Ectodermal cell (in vitro differentiated cells): Measurements from ENCODE around the gene GNAT3.

Source experiments
- H3K27ac ChIP-seq: 2 replicates; pipeline ENCODE4 v1.7.0; 2013; ENCODE audit warnings: mild to moderate bottlenecking, low read depth, low read length; ENCODE audit not compliant: insufficient read depth, poor library complexity, severe bottlenecking
- H3K27me3 ChIP-seq: 2 replicates; pipeline ENCODE4 v1.7.0; 2013; ENCODE audit warnings: mild to moderate bottlenecking, low read length; ENCODE audit not compliant: insufficient read depth, control insufficient read depth, poor library complexity, severe bottlenecking
- H3K36me3 ChIP-seq: one replicate; pipeline ENCODE4 v1.7.0; 2013; ENCODE audit warnings: low read length; ENCODE audit not compliant: control insufficient read depth, insufficient read depth
- H3K4me1 ChIP-seq: one replicate; pipeline ENCODE4 v1.7.0; 2013; ENCODE audit warnings: low read length; ENCODE audit not compliant: control insufficient read depth, insufficient read depth
- H3K4me3 ChIP-seq: 2 replicates; pipeline ENCODE4 v1.7.0; 2013; ENCODE audit warnings: low read depth, low read length, control low read depth; ENCODE audit not compliant: insufficient read depth
- H3K9me3 ChIP-seq: 2 replicates; pipeline ENCODE4 v1.7.0; 2013; ENCODE audit warnings: mild to moderate bottlenecking, low read length, moderate library complexity; ENCODE audit not compliant: control insufficient read depth
- WGBS, 2 experiments: methylation state at CpG; one replicate each; pipeline ENCODE4 v1.1.7; 2013; ENCODE audit warnings: missing lambda C conversion rate in 2 of 2; 5-methylcytosine and 5-hydroxymethylcytosine counted together

Gene GNAT3

GRCh38 chr7:80488406-80488805, 23.5 kb downstream of the GNAT3 start:
- Histone ChIP-seq H3K36me3 (no peaks in the 10 kb centered on the region), H3K9me3 (no peaks in the 10 kb centered on the region), H3K27me3 (no peaks in the 10 kb centered on the region), H3K27ac (no peak overlapping the region), H3K4me1 (no peaks in the 10 kb centered on the region), H3K4me3 (no peak overlapping the region)

DNA sequence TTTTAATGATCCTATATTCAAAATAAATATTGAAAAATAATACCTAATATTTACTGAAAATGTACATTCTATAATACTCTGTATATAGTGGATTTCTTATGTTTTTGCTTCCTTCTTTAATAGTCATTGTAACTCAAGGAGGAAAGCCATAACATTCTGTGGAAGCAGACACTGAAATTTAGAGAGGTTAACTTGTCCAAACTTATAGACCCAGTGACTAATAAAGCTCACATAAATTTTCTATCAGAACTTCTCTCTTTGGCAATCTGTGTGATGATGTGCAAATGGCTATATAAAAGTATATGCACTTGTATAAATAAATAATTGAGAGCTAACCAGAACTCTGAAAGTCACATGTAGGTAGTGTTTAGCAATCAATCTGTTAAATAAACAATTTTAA, 26.1 kb downstream of the GNAT3 start:
- Histone ChIP-seq H3K27ac (no peak overlapping the region), H3K4me3 (no peak overlapping the region), H3K9me3 (no peaks in the 10 kb centered on the region), H3K36me3 (no peaks in the 10 kb centered on the region), H3K4me1 (no peaks in the 10 kb centered on the region), H3K27me3 (no peaks in the 10 kb centered on the region)

DNA sequence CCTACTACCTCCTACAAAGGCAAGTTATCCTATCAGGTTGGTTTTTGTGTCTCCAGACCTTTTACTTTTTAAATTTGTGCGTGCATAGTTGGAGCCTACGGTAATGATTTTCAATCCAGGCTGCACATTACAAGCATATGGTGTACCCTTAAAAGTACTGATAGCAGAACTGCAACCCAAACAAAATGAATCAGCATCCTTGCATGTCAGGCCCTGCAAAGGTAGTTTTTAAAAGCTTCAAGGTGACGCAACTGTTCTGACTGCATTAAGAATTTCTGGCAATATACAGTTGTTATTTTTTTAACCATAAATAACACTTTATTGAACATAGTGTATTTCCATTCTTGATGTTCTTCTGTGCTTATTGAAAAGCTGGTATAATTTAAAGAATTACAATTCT, 28.9 kb downstream of the GNAT3 start:
- Histone ChIP-seq H3K36me3 (no peaks in the 10 kb centered on the region), H3K4me1 (no peaks in the 10 kb centered on the region), H3K9me3 (no peaks in the 10 kb centered on the region), H3K4me3 (no peak overlapping the region), H3K27ac (no peak overlapping the region), H3K27me3 (no peaks in the 10 kb centered on the region)
- 93 to 96% methylated on average over 2 to 3 of the region's 3 CpGs for WGBS, 2 experiments

DNA sequence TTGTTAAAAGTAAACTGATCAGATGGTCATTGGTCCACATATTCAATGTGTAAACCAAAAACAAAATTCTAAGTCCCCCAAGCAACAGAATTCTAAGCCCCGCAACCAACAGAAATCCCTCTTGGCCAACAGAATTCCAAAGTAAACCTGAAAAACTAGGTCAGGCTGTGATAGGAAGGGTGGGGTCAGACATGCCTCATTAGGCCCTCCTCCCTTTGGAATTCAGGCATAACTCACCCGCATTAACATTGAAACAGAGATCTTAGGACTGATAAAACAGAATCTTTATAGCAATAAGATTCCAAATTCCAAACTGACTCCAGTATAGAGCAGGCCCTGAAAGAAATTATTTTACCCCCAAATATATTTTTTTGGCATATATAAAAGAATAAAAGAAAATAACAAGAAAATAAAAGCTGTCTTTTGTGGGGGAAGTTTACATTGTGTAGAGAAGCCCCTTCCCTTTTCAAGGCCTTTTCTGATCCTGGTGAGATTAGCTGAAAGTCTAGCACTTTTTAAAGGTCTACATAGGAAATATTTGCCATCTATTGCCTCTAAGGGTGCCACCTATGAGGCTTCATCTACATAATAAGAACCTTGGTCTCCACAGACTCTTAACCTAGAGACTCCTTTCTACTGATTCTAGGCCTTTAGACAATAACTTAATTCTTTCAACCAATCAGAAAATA, 30.5 kb downstream of the GNAT3 start:
- Histone ChIP-seq H3K27ac (no peak overlapping the region), H3K4me1 (no peaks in the 10 kb centered on the region), H3K36me3 (no peaks in the 10 kb centered on the region), H3K4me3 (no peak overlapping the region), H3K9me3 (no peaks in the 10 kb centered on the region), H3K27me3 (no peaks in the 10 kb centered on the region)
- 87 to 88% methylated on average over 2 of the region's 2 CpGs for WGBS, 2 experiments

DNA sequence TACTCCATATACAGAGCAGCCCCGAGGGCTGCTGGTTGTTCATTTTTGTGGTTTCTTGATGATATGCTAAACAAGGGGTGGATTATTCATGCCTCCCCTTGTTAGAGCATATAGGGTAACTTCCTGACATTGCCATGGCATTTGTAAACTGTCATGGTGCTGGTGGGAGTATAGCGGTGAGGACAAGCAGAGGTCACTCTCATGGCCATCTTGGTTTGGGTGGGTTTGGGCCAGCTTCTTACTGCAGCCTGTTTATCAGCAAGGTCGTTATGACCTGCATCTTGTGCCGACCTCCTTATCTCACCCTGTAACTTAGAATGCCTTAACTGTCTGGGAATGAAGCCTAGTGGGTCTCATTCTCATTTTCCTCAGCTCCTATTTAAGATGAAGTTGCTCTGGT, 31.3 kb downstream of the GNAT3 start:
- H3K4me3 ChIP-seq: no peak overlapping the region
- H3K36me3 ChIP-seq: no peaks in the 10 kb centered on the region
- no peaks in the 10 kb centered on the region for H3K9me3 ChIP-seq
- no peaks in the 10 kb centered on the region for H3K27me3 ChIP-seq
- H3K4me1 ChIP-seq: no peaks in the 10 kb centered on the region
- no peak overlapping the region for H3K27ac ChIP-seq
- WGBS, 2 experiments: 84 to 90% methylated on average over 4 of the region's 4 CpGs

GRCh38 chr7:80478683-80479082, 33.2 kb downstream of the GNAT3 start:
- WGBS, 2 experiments: 89 to 93% methylated on average over 1 of the region's 2 CpGs
- Histone ChIP-seq H3K4me3 (no peak overlapping the region), H3K4me1 (no peaks in the 10 kb centered on the region), H3K27me3 (no peaks in the 10 kb centered on the region), H3K9me3 (no peaks in the 10 kb centered on the region), H3K27ac (no peak overlapping the region), H3K36me3 (no peaks in the 10 kb centered on the region)

DNA sequence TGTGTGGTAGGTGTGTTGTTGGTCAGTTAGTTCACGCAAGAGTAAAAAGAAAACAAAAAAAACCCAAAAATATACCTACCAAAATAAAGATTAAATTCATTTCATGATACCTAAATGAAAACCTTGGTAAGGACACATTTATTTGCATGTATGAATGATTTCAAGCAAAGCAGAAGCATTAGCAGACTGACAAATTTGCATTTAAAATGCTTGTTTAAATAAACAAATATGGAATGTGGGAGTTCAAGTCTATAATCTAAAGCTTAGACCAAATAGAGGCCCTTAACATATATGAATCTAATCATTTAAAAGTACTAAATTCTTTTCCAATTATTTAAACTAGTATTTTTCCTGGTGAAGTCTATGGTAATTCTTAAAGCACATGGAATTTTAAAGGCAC, 35.8 kb downstream of the GNAT3 start:
- H3K36me3 ChIP-seq: no peaks in the 10 kb centered on the region

GRCh38 chr7:80475383-80475782, 36.5 kb downstream of the GNAT3 start:
- Histone ChIP-seq H3K4me3 (no peak overlapping the region), H3K4me1 (no peaks in the 10 kb centered on the region), H3K36me3 (no peaks in the 10 kb centered on the region), H3K27ac (no peak overlapping the region), H3K9me3 (no peaks in the 10 kb centered on the region), H3K27me3 (no peaks in the 10 kb centered on the region)
- 100% methylated on average over 1 to 2 of the region's 3 CpGs for WGBS, 2 experiments

More for the DNA sequence above, 35.8 kb downstream of the GNAT3 start:
- Histone ChIP-seq H3K27me3 (no peaks in the 10 kb centered on the region), H3K4me1 (no peaks in the 10 kb centered on the region), H3K4me3 (no peak overlapping the region), H3K9me3 (no peaks in the 10 kb centered on the region), H3K27ac (no peak overlapping the region)
- WGBS, 2 experiments: no CpG with 5 or more reads among the region's 1 CpG

GRCh38 chr7:80473751-80474150, 38.1 kb downstream of the GNAT3 start:
- H3K27me3 ChIP-seq: no peaks in the 10 kb centered on the region
- no peak overlapping the region for H3K27ac ChIP-seq
- H3K4me3 ChIP-seq: no peak overlapping the region
- WGBS, 2 experiments: 97 to 100% methylated on average over 1 of the region's 1 CpG
- no peaks in the 10 kb centered on the region for H3K9me3 ChIP-seq
- H3K4me1 ChIP-seq: no peaks in the 10 kb centered on the region
- no peaks in the 10 kb centered on the region for H3K36me3 ChIP-seq

GRCh38 chr7:80472491-80473200, 39.2 kb downstream of the GNAT3 start:
- Histone ChIP-seq H3K27me3 (no peaks in the 10 kb centered on the region), H3K4me1 (no peaks in the 10 kb centered on the region), H3K9me3 (no peaks in the 10 kb centered on the region), H3K36me3 (no peaks in the 10 kb centered on the region), H3K4me3 (no peak overlapping the region), H3K27ac (no peak overlapping the region)
- 79 to 86% methylated on average over 4 of the region's 4 CpGs for WGBS, 2 experiments
